Endothelial cell of umbilical vein (primary cell): ENCODE data around the gene TMEM174. TPM values are rescaled to one million over a fixed set of nuclear protein-coding genes. Genes with fewer than 3 reads are reported as not detected.

Source experiments
- BruUV-seq: library from RNA; stranded (reverse); fragments of 400-500 nt; replicated peaks from 2 replicates; lab custom pipeline; 2021; lab: Mats Ljungman, UMichigan
- CTCF ChIA-PET: fragments of 300-600, 350-600 bp; sonication (Branson Sonifier 250); formaldehyde crosslinking; loops from one replicate; lab custom pipeline; 2021; ENCODE audit warnings: antibody characterized with exemption, inconsistent platforms; lab: Charles Lee
- POLR2A ChIA-PET: fragments of 300-600, 350-600 bp; sonication (Branson Sonifier 250); formaldehyde crosslinking; loops from one replicate; lab custom pipeline; 2021; ENCODE audit warnings: antibody characterized with exemption, inconsistent platforms; lab: Charles Lee
- DNase-seq: peaks from one replicate; pipeline ENCODE4 v3.0.0-alpha.2; 2011; ENCODE audit warnings: low read depth, low spot score
- FAIRE-seq: peaks from 2 replicates; lab custom pipeline; 2011; peaks lifted over from hg19 to GRCh38; lab: Jason Lieb, UNC
- H2AFZ ChIP-seq: 2 replicates; pipeline ENCODE4 v1.6.0; 2012; ENCODE audit warnings: low read depth, low read length, control low read depth, inconsistent platforms
- H3K27ac ChIP-seq: 2 replicates; pipeline ENCODE4 v1.5.1; 2011; ENCODE audit warnings: low read depth, mild to moderate bottlenecking, control low read depth, low read length, moderate library complexity; ENCODE audit not compliant: insufficient read depth
- H3K27me3 ChIP-seq, 2 experiments: 2 replicates each; pipeline versions ENCODE4 v1.6.0 to v1.6.1; 2011; ENCODE audit warnings: low read length in 2 of 2, mixed read lengths in 1 of 2; ENCODE audit not compliant: control insufficient read depth in 2 of 2, insufficient read depth in 2 of 2
- H3K36me3 ChIP-seq, 2 experiments: 2 replicates in 1 of 2; 3 replicates in 1 of 2; pipeline ENCODE4 v1.5.1; 2011; ENCODE audit warnings: low read length in 2 of 2, mild to moderate bottlenecking in 1 of 2, moderate library complexity in 1 of 2; ENCODE audit not compliant: control insufficient read depth in 2 of 2, insufficient read depth in 2 of 2; ENCODE audit errors: extremely low read depth in 1 of 2
- H3K4me1 ChIP-seq: 3 replicates; pipeline ENCODE4 v1.5.1; 2011; ENCODE audit warnings: mild to moderate bottlenecking, low read length; ENCODE audit not compliant: control insufficient read depth, insufficient read depth; ENCODE audit errors: extremely low read depth
- H3K4me2 ChIP-seq: 2 replicates; pipeline ENCODE4 v1.6.1; 2011; ENCODE audit warnings: low read length, control low read depth, mixed read lengths; ENCODE audit not compliant: insufficient read depth
- H3K4me3 ChIP-seq, 3 experiments: fragments of 200-600 bp in 1 of 3; sonication (generic), shearing (Covaris generic) in 1 of 3; replicated peaks in 1 of 3; 2 replicates each; pipeline ENCODE4 v1.5.1; 2011 to 2016; ENCODE audit warnings: control low read depth in 3 of 3, low read length in 3 of 3, mild to moderate bottlenecking in 2 of 3, inconsistent platforms in 1 of 3, low read depth in 1 of 3, moderate library complexity in 1 of 3; ENCODE audit not compliant: insufficient read depth in 1 of 3
- H3K79me2 ChIP-seq: 2 replicates; pipeline ENCODE4 v1.6.0; 2012; ENCODE audit warnings: low read length, inconsistent platforms; ENCODE audit not compliant: control insufficient read depth, insufficient read depth
- H3K9ac ChIP-seq: replicated peaks from 2 replicates; pipeline ENCODE3; 2011; ENCODE audit warnings: low read length, control low read depth; ENCODE audit not compliant: insufficient read depth; ENCODE audit errors: extremely low read depth
- H3K9me1 ChIP-seq: replicated peaks from 3 replicates; pipeline ENCODE4 v1.6.0; 2011; ENCODE audit warnings: mild to moderate bottlenecking, low read length; ENCODE audit not compliant: control insufficient read depth, insufficient read depth; ENCODE audit errors: extremely low read depth
- H3K9me3 ChIP-seq: replicated peaks from 2 replicates; pipeline ENCODE4 v1.5.1; 2012; ENCODE audit warnings: low read length, inconsistent platforms; ENCODE audit not compliant: control insufficient read depth, insufficient read depth
- H4K20me1 ChIP-seq: replicated peaks from 2 replicates; pipeline ENCODE3; 2011; ENCODE audit warnings: mild to moderate bottlenecking, low read length; ENCODE audit not compliant: control insufficient read depth, insufficient read depth; ENCODE audit errors: extremely low read depth
- CTCF ChIP-seq, 2 donors: IDR thresholded peaks; 1 replicate in 1 of 2; 2 replicates in 1 of 2; pipeline ENCODE4 v1.5.1; 2011; ENCODE audit warnings: low read length in 2 of 2, mild to moderate bottlenecking in 2 of 2, moderate library complexity in 2 of 2, control low read depth in 1 of 2, inconsistent platforms in 1 of 2, low read depth in 1 of 2; ENCODE audit not compliant: insufficient read depth in 1 of 2; ENCODE audit errors: extremely low read depth in 1 of 2
- EZH2 ChIP-seq: IDR thresholded peaks from 2 replicates; pipeline ENCODE4 v1.6.1; 2012; ENCODE audit warnings: borderline replicate concordance, low read depth, mild to moderate bottlenecking, moderate library complexity, low read length, inconsistent platforms; ENCODE audit not compliant: severe bottlenecking
- FOS ChIP-seq: IDR thresholded peaks from 2 replicates; pipeline ENCODE4 v1.6.1; 2011; ENCODE audit warnings: mild to moderate bottlenecking, low read length, moderate library complexity, borderline replicate concordance; ENCODE audit not compliant: insufficient read depth
- GATA2 ChIP-seq: IDR thresholded peaks from 2 replicates; pipeline ENCODE4 v1.7.0; 2011; ENCODE audit warnings: low read depth, mild to moderate bottlenecking, moderate library complexity, mixed read lengths, low read length; ENCODE audit not compliant: insufficient read length, insufficient read depth
- MAX ChIP-seq: IDR thresholded peaks from 2 replicates; pipeline ENCODE4 v1.6.1; 2011; ENCODE audit not compliant: insufficient read depth, insufficient read length
- POLR2A ChIP-seq: IDR thresholded peaks from 2 replicates; pipeline ENCODE4 v1.6.1; 2012; ENCODE audit warnings: low read depth, mild to moderate bottlenecking, control low read depth, low read length
- dilution Hi-C: fragments of 300-500 bp; cut with MboI; formaldehyde crosslinking; loops from one replicate; pipeline ENCODE4 v1.15.0; 2019; ENCODE audit warnings: low sequenced_read_pairs; ENCODE audit not compliant: extremely low pct_ligation_motif_present
- intact Hi-C: fragments of 100-400 bp; cut with micrococcal nuclease; formaldehyde crosslinking; loops from one replicate; pipeline ENCODE4 v1.10.0; 2022
- polyA plus RNA-seq, 4 experiments: library from polyadenylated mRNA; depleted of rRNA in 3 of 4; stranded (reverse) in 3 of 4; unstranded in 1 of 4; fragments of >200 nt; gene quantifications; 2 replicates each; pipeline versions ENCODE4 v1.2.1 to v1.2.3, GENCODE V29; 2011 to 2012; ENCODE audit warnings: missing spikeins in 1 of 4
- total RNA-seq: library from RNA; stranded (reverse); gene quantifications from 2 replicates; pipeline ENCODE4 v1.2.3, GENCODE V29; 2021

TMEM174 gene
- total and polyA plus RNA-seq, 2 donors (not counting 3 experiments of a cell fraction or from before 2014, with no cell fraction given): not detected

GRCh38 chr5:73142035-73142434 is 31.0 kb upstream of the TMEM174 start:
- Histone ChIP-seq H3K4me3 (no peak overlapping the region), H3K4me2 (no peak overlapping the region), H3K79me2 (no peaks in the 10 kb centered on the region), H3K36me3 (no peaks in the 10 kb centered on the region), H3K9me1 (no peaks in the 10 kb centered on the region), H3K9me3 (no peaks in the 10 kb centered on the region), H3K27ac (no peak overlapping the region), H4K20me1 (no peaks in the 10 kb centered on the region), H3K27me3 (peaks cover 0 to 4% of the 10 kb centered on the region in 2 experiments), H2AFZ (no peak overlapping the region), H3K9ac (no peak overlapping the region), H3K4me1 (no peaks in the 10 kb centered on the region)
- FAIRE-seq (no peak), DNase-seq (no peak)
- ChIA-PET CTCF (interaction anchor here (1.1 to 1.2 kb wide), 2 partner anchors 9 to 29 kb away, joined by 3 read pairs; no protein-coding TSS in a partner anchor), POLR2A (no interaction called here)
- BruUV-seq: no TSS peak
- intact Hi-C loops (no loop called here), dilution Hi-C loops (no loop called here)
- TF ChIP-seq MAX: no peak

- H3K9me3 ChIP-seq: no peaks in the 10 kb centered on the region
- CTCF ChIA-PET: interaction anchor here (0.7 to 1.1 kb wide), 2 partner anchors 58 to 73 kb away, joined by 3 to 4 read pairs; no protein-coding TSS in a partner anchor
- H3K4me1 ChIP-seq: no peaks in the 10 kb centered on the region
- no peak overlapping the region for H2AFZ ChIP-seq
- TF ChIP-seq FOS (no peak), GATA2 (no peak), CTCF (IDR thresholded peaks at IDR 0.05; ENCODE audit: extremely low read depth in 1 of 2, insufficient read depth in 1 of 2, low read depth in 1 of 2, low read length in 2 of 2) (no peak), EZH2 (no peak), POLR2A (no peak)
- dilution Hi-C loops: no loop called here
- POLR2A ChIA-PET: no interaction called here
- H3K27me3 ChIP-seq: peaks cover 0 to 4% of the 10 kb centered on the region in 2 experiments
- no peaks in the 10 kb centered on the region for H3K9me1 ChIP-seq
- no peak for DNase-seq
- no peak overlapping the region for H3K4me3 ChIP-seq
- intact Hi-C loops: no loop called here
- no peaks in the 10 kb centered on the region for H3K79me2 ChIP-seq
- H3K36me3 ChIP-seq: no peaks in the 10 kb centered on the region
- no peak for FAIRE-seq
- H3K27ac ChIP-seq: no peak overlapping the region
- no peak overlapping the region for H3K9ac ChIP-seq
- no peak overlapping the region for H3K4me2 ChIP-seq
- BruUV-seq: no TSS peak
- no peaks in the 10 kb centered on the region for H4K20me1 ChIP-seq
These were observed 29.3 kb upstream of the TMEM174 start for GRCh38 chr5:73143716-73144115.
